Subcutaneous abdominal adipose tissue (tissue), 5 donors: Measurements from ENCODE around the gene PHLDA1.
"Not testable (repeated sequence)": the region's sequence is repeated elsewhere in the genome, so short reads cannot be mapped to it uniquely, and the experiment has no call there.

Experiments used
- H3K27ac ChIP-seq: one replicate; pipeline ENCODE4 v1.7.0; 2013; ENCODE audit warnings: low read depth, mild to moderate bottlenecking, inconsistent platforms, low read length, moderate library complexity
- H3K27me3 ChIP-seq, 5 donors: one replicate each; pipeline ENCODE4 v1.7.0; 2013; ENCODE audit warnings: low read length in 5 of 5, inconsistent platforms in 1 of 5; ENCODE audit not compliant: control insufficient read depth in 5 of 5, insufficient read depth in 4 of 5
- H3K36me3 ChIP-seq, 5 donors: one replicate each; pipeline ENCODE4 v1.7.0; 2013; ENCODE audit warnings: low read length in 5 of 5; ENCODE audit not compliant: control insufficient read depth in 5 of 5, insufficient read depth in 5 of 5
- H3K4me1 ChIP-seq, 5 donors: one replicate each; pipeline ENCODE4 v1.7.0; 2013; ENCODE audit warnings: low read length in 5 of 5, mild to moderate bottlenecking in 3 of 5, moderate library complexity in 1 of 5; ENCODE audit not compliant: control insufficient read depth in 5 of 5, insufficient read depth in 5 of 5
- H3K4me3 ChIP-seq, 5 donors: one replicate each; pipeline ENCODE4 v1.7.0; 2013; ENCODE audit warnings: low read length in 5 of 5, low read depth in 1 of 5
- H3K9ac ChIP-seq, 5 donors: one replicate each; pipeline ENCODE4 v1.7.0; 2013; ENCODE audit warnings: low read length in 5 of 5, mild to moderate bottlenecking in 4 of 5, moderate library complexity in 3 of 5
- H3K9me3 ChIP-seq, 5 donors: one replicate each; pipeline ENCODE4 v1.7.0; 2013; ENCODE audit warnings: low read length in 5 of 5; ENCODE audit not compliant: control insufficient read depth in 5 of 5
- donor health status: healthy.
- donor health status: healthy.
- donor health status: healthy.
- donor health status: healthy.
- donor health status: healthy.

Gene PHLDA1

DNA sequence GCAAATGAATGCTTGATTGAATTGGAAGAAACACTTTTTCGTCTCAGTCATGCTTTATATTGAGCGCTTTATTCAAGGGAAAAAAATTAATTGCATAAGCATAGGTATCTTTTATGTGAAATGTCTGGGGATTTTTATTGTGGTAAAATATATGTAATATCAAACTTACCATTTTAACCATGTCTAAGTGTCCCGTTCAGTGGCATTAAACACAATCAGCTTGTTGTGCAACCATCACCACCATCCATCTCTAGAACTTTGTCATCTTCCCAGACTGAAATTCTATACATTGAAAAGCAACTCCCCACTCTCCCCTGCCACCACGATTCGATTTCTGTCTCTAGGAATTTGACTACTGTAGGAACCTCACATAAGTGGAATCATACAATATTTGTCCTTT, 39.8 kb downstream of the PHLDA1 start:
- H3K4me3 ChIP-seq, result no peak overlapping the region
- H3K36me3 ChIP-seq, result no peaks in the 10 kb centered on the region
- H3K27ac ChIP-seq, result no peak overlapping the region
- H3K27me3 ChIP-seq, result no peaks in the 10 kb centered on the region
- H3K9me3 ChIP-seq, result no peaks in the 10 kb centered on the region
- H3K9ac ChIP-seq, result no peak overlapping the region
- H3K4me1 ChIP-seq, result peaks cover 0 to 3% (median under 1%) of the 10 kb centered on the region in 5 donors

- no peak overlapping the region for H3K27ac ChIP-seq
- H3K9me3 ChIP-seq, result no peaks in the 10 kb centered on the region
- H3K27me3 ChIP-seq, result no peaks in the 10 kb centered on the region
- no peaks in the 10 kb centered on the region for H3K36me3 ChIP-seq
- no peak overlapping the region for H3K4me3 ChIP-seq
- no peaks in the 10 kb centered on the region for H3K4me1 ChIP-seq
- H3K9ac ChIP-seq, result no peak overlapping the region
These were observed 41.2 kb downstream of the PHLDA1 start for GRCh38 chr12:75990189-75990912.

- H3K9me3 ChIP-seq, H3K4me3 ChIP-seq, H3K4me1 ChIP-seq, H3K27me3 ChIP-seq, H3K27ac ChIP-seq, H3K36me3 ChIP-seq, H3K9ac ChIP-seq: not testable (repeated sequence)
These were observed 43.9 kb downstream of the PHLDA1 start for GRCh38 chr12:75987709-75988108.

GRCh38 chr12:75986001-75986746, 45.4 kb downstream of the PHLDA1 start:
- H3K4me1 ChIP-seq, result peaks cover 0 to 16% (median 6%) of the 10 kb centered on the region in 5 donors
- H3K9me3 ChIP-seq, result no peaks in the 10 kb centered on the region
- no peak overlapping the region for H3K4me3 ChIP-seq
- H3K36me3 ChIP-seq, result no peaks in the 10 kb centered on the region
- H3K27me3 ChIP-seq, result peaks cover 0 to 3% (median 0%) of the 10 kb centered on the region in 5 donors
- no peak overlapping the region for H3K9ac ChIP-seq
- H3K27ac ChIP-seq, result no peak overlapping the region

GRCh38 chr12:75985566-75985965, 46.0 kb downstream of the PHLDA1 start:
- H3K4me3 ChIP-seq, result no peak overlapping the region
- H3K9ac ChIP-seq, result no peak overlapping the region
- H3K27ac ChIP-seq, result no peak overlapping the region
- H3K9me3 ChIP-seq, result no peaks in the 10 kb centered on the region
- no peaks in the 10 kb centered on the region for H3K36me3 ChIP-seq
- H3K4me1 ChIP-seq, result peaks cover 0 to 16% (median 6%) of the 10 kb centered on the region in 5 donors
- peaks cover 0 to 3% (median 0%) of the 10 kb centered on the region in 5 donors for H3K27me3 ChIP-seq

DNA sequence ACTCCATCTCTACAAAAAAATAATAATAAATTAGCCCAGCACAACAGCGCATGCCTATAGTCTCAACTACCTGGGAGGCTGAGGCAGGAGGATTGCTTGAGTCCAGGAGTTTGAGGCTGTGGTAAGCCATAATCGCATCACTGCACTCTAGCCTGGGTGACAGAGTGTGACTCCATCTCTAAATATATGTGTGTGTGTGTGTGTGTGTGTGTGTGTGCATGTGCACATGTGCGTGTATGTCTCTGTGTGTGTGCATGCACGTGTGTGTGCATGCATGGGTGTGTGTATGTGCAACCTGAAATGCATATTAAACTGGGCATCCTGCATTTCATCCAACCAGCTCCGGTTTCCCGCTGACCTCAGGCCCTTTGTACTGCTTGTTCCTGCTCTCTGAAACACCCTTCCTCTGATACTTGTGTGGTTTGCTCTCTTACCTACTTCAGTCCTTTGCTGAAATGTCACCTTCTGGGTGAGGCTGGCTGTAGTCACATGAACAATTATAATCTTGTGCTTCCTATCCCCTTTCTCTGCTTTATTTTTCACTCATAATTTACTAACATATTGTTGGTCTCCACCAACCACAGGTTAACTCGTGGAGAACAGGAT, 46.9 kb downstream of the PHLDA1 start:
- Histone ChIP-seq H3K9ac (no peak overlapping the region), H3K27ac (no peak overlapping the region), H3K4me3 (no peak overlapping the region), H3K9me3 (no peaks in the 10 kb centered on the region), H3K4me1 (peaks cover 0 to 16% (median 6%) of the 10 kb centered on the region in 5 donors), H3K27me3 (peaks cover 0 to 3% (median 0%) of the 10 kb centered on the region in 5 donors), H3K36me3 (no peaks in the 10 kb centered on the region)

- H3K9me3 ChIP-seq, H3K36me3 ChIP-seq, H3K4me3 ChIP-seq, H3K27ac ChIP-seq, H3K27me3 ChIP-seq, H3K9ac ChIP-seq: not testable (repeated sequence)
- H3K4me1 ChIP-seq, result peaks cover 3 to 20% (median 10%) of the 10 kb centered on the region in 5 donors
These were observed 47.7 kb downstream of the PHLDA1 start for GRCh38 chr12:75983851-75984250.

- H3K27ac ChIP-seq, result no peak overlapping the region
- no peaks in the 10 kb centered on the region for H3K9me3 ChIP-seq
- peaks cover 0 to 3% (median 0%) of the 10 kb centered on the region in 5 donors for H3K27me3 ChIP-seq
- no peaks in the 10 kb centered on the region for H3K36me3 ChIP-seq
- peaks cover 10 to 27% (median 17%) of the 10 kb centered on the region in 5 donors for H3K4me1 ChIP-seq
- peak overlapping the region in 1 of 5 donors; percentile 52 for H3K9ac ChIP-seq
- peak overlapping the region in 4 of 5 donors; percentile 48 to 72 (median 56) for H3K4me3 ChIP-seq
These were observed 48.5 kb downstream of the PHLDA1 start for GRCh38 chr12:75982979-75983660.

DNA sequence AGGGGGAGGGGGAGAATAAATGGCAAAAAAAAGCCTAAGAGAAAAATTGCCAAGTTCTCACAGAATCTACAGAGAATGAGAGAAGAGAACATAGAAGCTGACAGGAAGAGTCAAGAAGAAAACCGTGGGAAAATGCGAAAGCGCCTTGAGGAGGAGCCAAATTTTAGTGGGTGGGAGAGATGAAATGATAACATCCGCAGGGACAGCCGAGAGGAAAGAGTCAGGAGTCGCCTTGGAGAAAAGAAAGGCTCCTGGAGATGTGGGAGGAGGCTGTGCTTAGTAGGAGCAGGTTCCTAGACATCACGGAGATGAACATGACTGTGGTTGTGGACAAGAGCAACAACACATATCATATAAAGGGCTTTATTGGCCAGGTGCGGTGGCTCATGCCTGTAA, 49.4 kb downstream of the PHLDA1 start:
- Histone ChIP-seq H3K9ac (peak overlapping the region in 1 of 5 donors; percentile 50), H3K36me3 (no peaks in the 10 kb centered on the region), H3K27ac (no peak overlapping the region), H3K9me3 (no peaks in the 10 kb centered on the region), H3K27me3 (peaks cover 0 to 3% (median 0%) of the 10 kb centered on the region in 5 donors), H3K4me1 (peaks cover 16 to 35% (median 25%) of the 10 kb centered on the region in 5 donors), H3K4me3 (no peak overlapping the region)
